GM21619 (cell line): ENCODE measurements around the gene NECTIN3.

Source experiments
- ATAC-seq: cut with Tn5 transposase; IDR thresholded peaks from one replicate; pipeline ENCODE4 v1.9.1; 2021; ENCODE audit not compliant: unreplicated experiment

Gene NECTIN3

DNA sequence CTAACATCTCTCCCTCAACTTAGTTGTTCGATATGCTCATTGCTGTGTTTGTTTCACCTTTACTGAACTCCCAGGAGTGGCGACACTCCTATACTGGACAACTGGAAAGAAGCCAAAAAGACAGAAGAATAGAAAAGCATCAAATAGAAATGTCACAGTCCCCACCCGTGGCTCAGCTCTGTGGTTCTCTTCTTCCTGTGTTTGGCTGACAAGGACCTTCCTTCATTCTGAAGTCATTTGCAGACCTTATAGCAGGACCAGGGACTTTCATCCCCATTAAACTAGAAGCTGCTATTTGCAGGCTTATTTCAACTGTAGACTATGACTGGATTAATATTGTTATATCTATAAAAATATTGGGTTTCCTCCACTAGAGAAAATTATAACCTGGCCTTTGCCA, 125.9 kb downstream of the NECTIN3 start:
- ATAC-seq, result no peak

DNA sequence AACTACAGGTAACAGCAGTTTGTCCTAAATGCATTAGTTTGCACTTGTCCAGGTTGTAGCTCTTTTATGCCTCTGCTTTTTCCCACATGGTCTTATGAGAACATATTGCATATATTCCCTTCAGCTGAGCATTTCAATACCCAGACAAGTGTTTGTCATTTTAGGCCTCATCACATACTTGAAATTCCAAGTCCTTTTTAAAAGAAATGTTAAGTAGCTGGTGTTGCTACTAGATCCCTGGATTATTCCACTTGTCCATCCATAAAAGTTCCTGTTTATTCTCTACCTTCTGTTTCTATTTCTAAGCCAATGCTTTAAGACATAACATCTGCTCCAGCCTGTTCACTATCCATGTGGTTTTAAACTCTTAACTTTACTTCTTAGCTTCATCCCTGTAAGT, 128.4 kb downstream of the NECTIN3 start:
- no peak for ATAC-seq

DNA sequence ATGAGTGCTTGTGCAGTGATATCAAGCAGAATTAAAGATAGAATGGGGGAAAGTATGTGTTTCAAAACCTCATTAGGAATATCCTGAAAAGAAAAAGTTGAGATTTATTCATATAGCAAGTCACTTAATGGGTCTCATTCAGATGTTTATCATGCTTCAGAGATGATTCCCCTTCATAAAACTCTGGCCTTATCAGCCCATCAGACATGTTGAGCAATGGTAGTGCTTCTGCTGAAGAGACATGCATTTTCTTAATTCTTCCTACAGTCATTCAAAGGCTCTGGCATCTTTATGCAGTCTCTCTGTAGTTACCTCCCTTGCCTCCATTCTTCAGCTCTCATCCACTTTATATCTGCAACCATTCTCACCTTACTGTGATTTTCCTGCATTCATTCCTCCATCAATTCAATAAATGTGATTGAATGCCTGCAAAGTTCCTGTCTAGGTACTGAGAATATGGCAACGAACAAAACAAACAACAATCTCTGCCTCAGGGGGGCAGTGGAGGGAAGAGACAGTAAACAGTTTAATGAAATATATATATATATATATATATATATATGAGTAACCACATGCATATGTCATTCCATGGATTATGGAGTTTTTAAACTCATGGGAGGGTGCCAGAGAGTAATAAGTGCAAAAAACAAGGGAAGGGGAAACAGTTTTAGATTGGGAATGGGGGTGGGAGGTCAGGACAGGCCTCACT, 138.5 kb downstream of the NECTIN3 start:
- no peak for ATAC-seq

DNA sequence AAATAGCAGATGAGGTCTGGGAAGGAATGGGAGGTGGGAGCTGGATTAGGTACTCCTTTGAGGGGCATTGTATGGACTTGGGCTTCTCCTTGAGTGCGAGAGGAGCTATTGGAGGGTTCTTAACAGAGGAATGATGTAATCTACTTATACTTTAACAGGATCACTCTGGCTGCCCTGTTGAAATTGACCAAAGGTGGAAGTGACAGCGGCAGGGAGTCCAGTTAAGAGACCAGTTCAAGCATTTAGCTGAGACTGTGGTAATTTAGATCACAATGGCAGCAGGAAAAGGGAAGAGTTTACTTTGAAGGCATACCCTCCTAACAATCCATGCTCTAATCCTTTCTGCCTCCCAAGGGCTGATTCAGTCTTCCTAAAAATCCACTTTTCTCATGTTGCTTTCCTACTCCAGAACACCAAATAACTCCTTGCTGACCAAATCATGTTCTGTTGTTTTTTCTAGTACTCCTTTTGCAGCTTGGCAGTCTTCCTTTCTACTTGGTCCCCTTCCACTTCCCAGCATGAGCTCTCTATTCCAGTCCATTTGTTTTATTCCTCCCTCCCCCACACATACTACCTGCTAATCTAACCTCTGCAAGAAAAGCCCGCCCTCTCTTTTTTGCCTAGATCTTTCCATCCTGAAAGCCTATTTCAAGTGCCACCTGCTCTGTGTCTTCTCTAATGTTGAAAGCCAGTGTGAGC, 139.4 kb downstream of the NECTIN3 start:
- no peak for ATAC-seq

DNA sequence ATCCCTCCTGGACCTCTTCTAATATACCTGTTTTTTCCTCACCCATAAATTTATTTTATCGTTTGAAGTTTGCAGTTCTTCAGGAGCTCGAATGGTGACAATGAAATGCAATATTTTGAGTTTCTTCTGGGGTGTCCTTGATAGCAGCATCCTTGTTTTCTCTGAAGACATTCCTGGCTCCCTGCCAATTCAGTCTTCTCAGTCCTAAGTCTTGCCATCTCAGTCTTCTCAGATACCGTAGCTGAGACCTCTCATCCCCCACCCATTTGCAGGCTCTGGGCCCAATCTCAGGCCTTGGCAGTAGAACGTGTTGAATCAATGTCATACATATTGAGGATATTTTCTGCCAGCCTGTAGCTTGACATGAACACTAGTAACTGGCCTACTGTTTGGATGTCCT, 140.9 kb downstream of the NECTIN3 start:
- no peak for ATAC-seq

DNA sequence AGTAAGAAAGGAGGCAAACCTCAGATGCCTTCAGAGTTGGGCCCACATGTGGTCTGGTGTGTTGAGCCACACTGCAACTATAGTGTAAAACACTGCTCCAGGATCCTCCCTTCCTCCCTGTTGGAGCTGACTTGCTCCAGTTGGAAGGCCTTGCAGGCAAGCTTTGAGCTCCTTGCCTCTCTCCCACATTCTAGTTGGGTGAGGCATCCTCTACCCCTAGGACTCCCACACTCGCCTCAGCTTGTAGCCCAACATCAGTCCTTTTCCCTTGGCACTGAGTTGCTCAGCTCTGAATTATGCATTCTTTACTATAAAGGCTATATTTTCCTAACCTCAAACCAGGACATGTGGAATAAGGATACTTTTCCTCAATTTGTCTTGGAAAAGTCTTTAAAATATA, 143.9 kb downstream of the NECTIN3 start:
- no peak for ATAC-seq

DNA sequence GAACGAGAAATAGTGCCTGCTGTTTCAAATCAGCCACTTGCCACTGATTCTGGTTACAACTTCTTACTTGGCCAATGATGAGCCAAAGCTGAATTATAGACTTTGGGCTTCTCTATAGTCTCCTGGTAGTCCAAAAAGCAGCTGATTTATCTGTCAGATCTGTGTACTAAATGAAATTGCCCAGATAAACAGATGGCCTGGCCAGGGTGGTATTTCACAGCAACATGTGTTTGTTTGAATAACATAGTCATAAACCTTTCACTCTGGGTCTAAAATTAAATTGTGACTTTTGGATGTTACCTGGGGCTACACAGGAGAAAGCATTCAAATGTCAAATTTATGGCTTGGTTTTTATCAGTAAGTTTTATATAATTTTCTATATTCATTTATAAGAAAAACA, 147.0 kb downstream of the NECTIN3 start:
- no peak for ATAC-seq

DNA sequence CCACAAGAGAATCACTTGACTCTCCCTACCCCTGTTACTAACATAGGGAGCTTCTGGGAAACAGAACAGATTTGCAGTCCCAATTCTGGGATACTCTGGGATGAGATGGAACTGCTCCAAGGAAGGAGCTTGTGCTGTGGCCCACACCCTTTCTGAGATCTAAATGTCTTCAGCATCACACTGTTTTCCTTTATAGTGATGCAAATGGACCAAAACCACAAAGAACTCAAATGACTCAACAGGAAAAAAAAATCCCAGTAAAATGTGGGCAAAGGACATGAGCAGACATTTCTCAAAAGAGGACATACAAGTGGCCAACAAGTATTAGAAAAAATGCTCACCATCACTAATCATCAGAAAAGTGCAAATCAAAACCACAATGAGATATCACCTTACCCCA, 155.6 kb downstream of the NECTIN3 start:
- ATAC-seq, result no peak

DNA sequence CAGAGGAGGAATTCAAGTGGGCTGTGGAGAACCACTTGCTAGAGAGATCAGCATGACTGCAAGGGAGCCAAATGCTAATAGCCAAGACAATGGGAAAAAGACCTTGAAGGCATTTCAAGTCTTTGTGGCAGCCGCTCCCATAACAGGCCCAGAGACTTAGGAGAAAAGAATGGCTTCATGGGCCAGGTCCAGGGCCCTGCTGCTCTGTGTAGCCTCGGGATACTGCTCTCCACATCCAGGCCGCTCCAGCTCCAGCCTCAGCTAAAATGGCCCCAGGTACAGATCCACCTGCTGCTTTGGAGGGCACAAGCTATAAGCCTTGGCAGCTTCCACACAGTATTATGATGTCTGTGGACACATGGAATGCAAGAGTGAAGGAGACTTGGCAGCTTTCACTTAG, 157.7 kb downstream of the NECTIN3 start:
- ATAC-seq, result no peak

DNA sequence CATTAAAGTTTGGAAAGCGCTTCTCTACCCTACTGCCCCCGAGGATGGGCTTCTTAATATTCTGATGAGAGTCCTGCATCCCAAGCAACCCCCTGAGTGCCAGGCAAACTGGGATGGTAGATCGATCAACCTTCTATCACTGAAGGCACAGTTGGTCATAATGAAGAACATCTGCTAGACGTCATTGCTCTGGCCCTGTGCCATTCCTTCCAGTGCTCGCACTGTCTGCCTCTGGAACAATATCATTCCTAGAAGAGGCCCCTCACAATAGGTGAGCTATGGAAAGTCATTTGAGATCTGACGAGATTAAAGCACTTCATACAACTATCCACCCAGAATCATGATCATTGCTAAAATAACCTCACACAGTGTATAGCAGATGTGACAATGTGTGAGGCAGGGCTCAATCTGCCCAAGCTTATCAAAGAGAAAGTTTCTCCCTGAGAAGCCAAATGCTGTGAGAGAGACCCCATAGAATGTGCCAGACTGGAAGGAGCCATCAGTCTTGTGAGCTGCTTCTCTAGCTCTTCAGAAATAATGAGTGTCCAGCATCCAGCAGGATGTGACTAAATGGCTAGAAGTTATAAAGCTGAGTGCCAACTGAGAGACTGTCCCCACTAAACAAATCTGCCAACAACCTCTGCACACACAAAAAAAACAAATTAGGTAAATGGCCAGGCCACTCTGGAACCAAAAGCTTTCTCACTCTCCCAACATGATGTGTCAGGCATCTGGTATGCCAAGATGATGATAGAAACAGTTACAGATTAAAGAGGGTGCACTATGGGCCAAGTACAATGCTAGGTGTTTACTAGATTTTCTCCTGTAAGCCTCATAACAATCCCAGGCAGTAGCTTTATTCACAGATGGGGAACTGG, 165.5 kb downstream of the NECTIN3 start:
- no peak for ATAC-seq

DNA sequence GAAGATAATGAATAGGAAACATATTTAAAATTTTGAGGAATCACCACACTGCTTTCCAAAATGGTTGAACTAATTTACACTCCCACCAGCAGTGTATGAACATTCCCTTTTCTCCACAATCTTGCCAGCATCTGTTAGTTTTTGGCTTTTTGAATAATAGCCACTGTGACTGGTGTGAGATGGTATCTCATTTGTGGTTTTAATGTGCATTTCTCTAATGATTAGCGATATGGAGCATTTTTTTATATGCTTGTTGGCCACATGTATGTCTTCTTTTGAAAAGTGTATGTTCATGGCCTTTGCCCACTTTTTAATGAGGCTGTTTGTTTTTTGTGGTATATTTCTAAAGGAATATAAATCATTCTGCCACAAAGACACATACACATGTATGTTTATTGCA, 166.3 kb downstream of the NECTIN3 start:
- no peak for ATAC-seq

DNA sequence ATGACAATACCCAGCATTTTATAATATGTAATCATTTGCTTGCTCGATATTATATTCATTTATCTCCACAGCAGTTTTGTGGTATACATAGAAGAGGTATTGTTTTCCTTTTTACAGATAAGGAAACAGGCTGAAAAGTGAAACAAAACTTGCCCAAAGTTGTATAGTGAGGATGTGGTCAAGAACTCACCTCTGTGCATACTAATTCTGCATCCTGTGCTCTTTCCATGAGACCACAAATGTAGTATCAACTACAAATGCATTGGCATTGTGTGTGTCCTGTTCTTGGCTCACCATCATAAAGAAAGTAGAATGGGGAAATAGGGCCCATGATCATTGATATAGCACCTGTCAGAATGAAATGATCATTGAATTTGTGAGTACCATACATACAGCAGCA, 167.3 kb downstream of the NECTIN3 start:
- peak; percentile 99 for ATAC-seq

DNA sequence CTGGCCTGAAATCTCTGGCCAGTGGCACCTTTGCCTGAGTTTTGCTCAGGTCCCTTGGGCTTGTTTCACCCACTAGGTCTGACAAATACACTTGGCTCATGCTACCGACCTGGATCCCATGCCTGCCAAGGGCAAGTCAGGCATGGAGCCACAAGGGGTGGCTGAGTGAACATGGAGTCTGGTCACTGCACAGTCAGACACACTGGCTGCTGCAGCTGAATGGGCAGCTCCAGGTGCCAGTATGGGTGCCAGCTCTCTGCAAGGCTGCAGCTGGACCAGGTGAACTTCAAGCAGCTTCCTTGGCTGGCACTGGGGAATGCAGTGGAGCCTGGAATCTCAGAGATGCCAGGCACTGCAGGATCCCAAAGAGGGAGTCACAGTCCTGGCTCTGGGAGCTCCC, 170.3 kb downstream of the NECTIN3 start:
- no peak for ATAC-seq
